Heart left ventricle (tissue), 13 donors: ENCODE results near the gene ELL.

Experiments used
- CTCF ChIP-seq, 12 donors: fragments of 200-600 bp; sonication (generic) in 4 of 12; IDR thresholded peaks; one replicate each; pipeline versions ENCODE4 v1.5.0 to v1.8.0; 2018 to 2022; ENCODE audit warnings: antibody characterized with exemption in 12 of 12, mild to moderate bottlenecking in 5 of 12
- POLR2A ChIP-seq, 2 donors: fragments of 450-650 bp; IDR thresholded peaks; one replicate each; pipeline ENCODE4 v1.6.1; 2017; ENCODE audit warnings: antibody characterized with exemption in 2 of 2, mild to moderate bottlenecking in 2 of 2, moderate library complexity in 2 of 2
- donor health status: ischemic (EF 13 %, LVEDD 7.1; RV severe dilation, severe dysfunction).
- donor health status: DM: no; HTN: yes; CAD: no.
- donor health status: DM: no; HTN: no; CAD: no.
- donor health status: ischemic (EF 25% LVEDD 6.9; RV normal size, moderate dysfunction).
- donor health status: ischemic (EF 25% LVEDD 5.7; RV mildly dilated, moderate dysfunction).
- donor health status: ischemic (EF 35%, LVEDD 5.7; RV mildly dilated, moderate dysfunction).
- donor health status: nonischemic (EF 11% LVEDD 7.7; RV severe dilation, severe dysfunction).
- donor health status: DM: yes; HTN: yes; CAD: no.
- donor health status: PGD.
- donor health status: ischemic (EF 29% LVEDD 5.4; RV normal size, mild dysfunction).
- donor health status: nonischemic (EF 23%, LVEDD 6.1; RV moderate dilation, normal function).

GRCh38 chr19:18450021-18450930, 71.6 kb downstream of the ELL start:
- no peak for TF ChIP-seq POLR2A (IDR thresholded peaks at IDR 0.05)
- no peak for TF ChIP-seq CTCF (IDR thresholded peaks at IDR 0.05)
